ENCODE data around the gene PAIP2. TPM values are rescaled to one million over a fixed set of nuclear protein-coding genes. Genes with fewer than 3 reads are reported as not detected.
A peak's percentile ranks its signal among the peaks of the same experiment; 100 is the strongest.

Gene PAIP2
- total RNA-seq, 2 experiments from 2014 or later, result 64.3 to 97.8 TPM

DNA sequence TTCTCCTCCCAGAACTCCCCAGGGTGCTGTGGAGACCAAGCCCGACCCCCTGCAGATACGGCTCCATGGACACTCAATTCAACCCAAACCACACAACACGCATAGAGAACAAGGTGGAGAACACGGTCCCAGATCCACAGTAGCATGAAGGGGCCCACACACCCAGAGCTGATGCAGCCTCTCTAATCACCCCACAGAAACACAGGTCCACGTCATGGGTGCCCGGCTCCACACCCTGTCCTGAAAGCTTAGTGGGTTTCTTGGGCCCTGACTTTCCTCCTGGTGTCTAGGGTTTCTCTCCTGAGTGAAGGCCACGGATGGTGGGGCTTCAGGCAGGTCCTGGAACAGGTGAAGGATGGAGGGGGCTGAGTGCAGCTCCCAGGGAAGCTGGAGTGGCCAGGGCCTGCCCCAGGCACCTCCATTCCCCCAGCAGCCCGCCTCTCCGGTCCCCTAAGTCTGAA lies 43.0 kb downstream of the PAIP2 start:
- Histone ChIP-seq H3K36me3 (ENCODE audit: insufficient read depth, low read length) (peaks cover 53% of the 10 kb centered on the region), H3K4me3 (ENCODE audit: low read depth, low read length, poor library complexity, severe bottlenecking) (peak overlapping the region; percentile 79), H4K20me1 (ENCODE audit: insufficient read depth, low read length) (peaks cover 7% of the 10 kb centered on the region; the same call in 1 of the 2 replicates), H3K79me2 (ENCODE audit: insufficient read depth, low read depth, low read length) (peaks cover 47% of the 10 kb centered on the region), H3K27ac (ENCODE audit: low read depth, low read length, poor library complexity, severe bottlenecking) (peak overlapping the region; percentile 90), H3K4me1 (ENCODE audit: insufficient read depth, low read length, poor library complexity, severe bottlenecking) (peaks cover 63% of the 10 kb centered on the region), H3K9me3 (ENCODE audit: low read length) (no peaks in the 10 kb centered on the region), H3K9me2 (ENCODE audit: insufficient read depth, low read length) (no peaks in the 10 kb centered on the region), H3K4me2 (ENCODE audit: low read length) (peak overlapping the region; percentile 99), H2AFZ (ENCODE audit: low read length) (no peak overlapping the region)
- ChIA-PET CTCF (ENCODE audit: unreplicated experiment) (no interaction called here), POLR2A (interaction anchor here (0.9 kb wide), 1 partner anchor 91 kb away, joined by 3 read pairs; the partner anchor contains the start of gene MATR3)
- intact Hi-C loops (cut with micrococcal nuclease; ENCODE audit: unreplicated experiment), result no loop called here
- no TSS peak for BruUV-seq (replicated peaks)
- DNase-seq (ENCODE audit: low spot score), result no peak
- no peak for TF ChIP-seq EZH2phosphoT487 (IDR thresholded peaks at IDR 0.05; ENCODE audit: borderline replicate concordance, low read depth, low read length)
- TF ChIP-seq, protein P1, sequence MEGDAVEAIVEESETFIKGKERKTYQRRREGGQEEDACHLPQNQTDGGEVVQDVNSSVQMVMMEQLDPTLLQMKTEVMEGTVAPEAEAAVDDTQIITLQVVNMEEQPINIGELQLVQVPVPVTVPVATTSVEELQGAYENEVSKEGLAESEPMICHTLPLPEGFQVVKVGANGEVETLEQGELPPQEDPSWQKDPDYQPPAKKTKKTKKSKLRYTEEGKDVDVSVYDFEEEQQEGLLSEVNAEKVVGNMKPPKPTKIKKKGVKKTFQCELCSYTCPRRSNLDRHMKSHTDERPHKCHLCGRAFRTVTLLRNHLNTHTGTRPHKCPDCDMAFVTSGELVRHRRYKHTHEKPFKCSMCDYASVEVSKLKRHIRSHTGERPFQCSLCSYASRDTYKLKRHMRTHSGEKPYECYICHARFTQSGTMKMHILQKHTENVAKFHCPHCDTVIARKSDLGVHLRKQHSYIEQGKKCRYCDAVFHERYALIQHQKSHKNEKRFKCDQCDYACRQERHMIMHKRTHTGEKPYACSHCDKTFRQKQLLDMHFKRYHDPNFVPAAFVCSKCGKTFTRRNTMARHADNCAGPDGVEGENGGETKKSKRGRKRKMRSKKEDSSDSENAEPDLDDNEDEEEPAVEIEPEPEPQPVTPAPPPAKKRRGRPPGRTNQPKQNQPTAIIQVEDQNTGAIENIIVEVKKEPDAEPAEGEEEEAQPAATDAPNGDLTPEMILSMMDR (conservative IDR thresholded peaks at IDR 0.05; ENCODE audit: low read length), result no peak

- no peaks in the 10 kb centered on the region for H3K9me3 ChIP-seq (ENCODE audit: low read length)
- H4K20me1 ChIP-seq (ENCODE audit: insufficient read depth, low read length), result peaks cover 7% of the 10 kb centered on the region; the same call in 1 of the 2 replicates
- ChIA-PET POLR2A (interaction anchor here (0.9 kb wide), 1 partner anchor 92 kb away, joined by 3 read pairs; the partner anchor contains the start of gene MATR3), CTCF (ENCODE audit: unreplicated experiment) (no interaction called here)
- peaks cover 55% of the 10 kb centered on the region for H3K36me3 ChIP-seq (ENCODE audit: insufficient read depth, low read length)
- H3K4me1 ChIP-seq (ENCODE audit: insufficient read depth, low read length, poor library complexity, severe bottlenecking), result peaks cover 70% of the 10 kb centered on the region
- peak overlapping the region; percentile 90 for H3K27ac ChIP-seq (ENCODE audit: low read depth, low read length, poor library complexity, severe bottlenecking)
- TF ChIP-seq, protein P1 (conservative IDR thresholded peaks at IDR 0.05; ENCODE audit: low read length), result peak; percentile 69
- no peak for TF ChIP-seq EZH2phosphoT487 (IDR thresholded peaks at IDR 0.05; ENCODE audit: borderline replicate concordance, low read depth, low read length)
- H3K79me2 ChIP-seq (ENCODE audit: insufficient read depth, low read depth, low read length), result peaks cover 53% of the 10 kb centered on the region
- peak overlapping the region; percentile 99 for H3K4me2 ChIP-seq (ENCODE audit: low read length)
- no TSS peak for BruUV-seq (replicated peaks)
- DNase-seq (ENCODE audit: low spot score), result peak; percentile 63
- H3K4me3 ChIP-seq (ENCODE audit: low read depth, low read length, poor library complexity, severe bottlenecking), result peak overlapping the region; percentile 79
- H2AFZ ChIP-seq (ENCODE audit: low read length), result no peak overlapping the region
- H3K9me2 ChIP-seq (ENCODE audit: insufficient read depth, low read length), result no peaks in the 10 kb centered on the region
- intact Hi-C loops (cut with micrococcal nuclease; ENCODE audit: unreplicated experiment), result no loop called here
Measured at GRCh38 chr5:139385061-139386049, 43.7 kb downstream of the PAIP2 start.
